ENCODE data around the gene PLXNA2.

DNA sequence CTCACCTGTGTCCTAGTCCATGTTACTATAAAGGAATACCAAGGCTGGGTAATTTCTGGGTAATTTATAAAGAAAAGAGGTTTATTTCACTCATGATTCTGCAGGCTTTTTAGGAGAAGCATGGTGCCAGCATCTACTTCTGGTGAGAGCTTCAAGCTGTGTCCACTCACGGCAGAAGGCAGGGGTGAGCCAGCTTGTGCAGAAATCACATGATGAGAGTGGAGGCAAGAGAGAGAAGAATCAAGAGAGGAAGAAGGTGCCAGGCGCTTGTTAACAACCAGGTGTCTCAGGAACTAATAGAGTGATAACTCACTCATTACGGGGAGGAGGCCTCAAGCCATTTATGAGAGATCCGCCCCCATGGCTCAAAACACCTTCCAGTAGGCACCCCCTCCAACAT, 265.7 kb downstream of the PLXNA2 start:
- no peak for TF ChIP-seq REST (IDR thresholded peaks at IDR 0.05)
- TF ChIP-seq CTCF (IDR thresholded peaks at IDR 0.05) = no peak
- TF ChIP-seq ELK1 (IDR thresholded peaks at IDR 0.05; ENCODE audit: low read depth, low read length) = no peak
- no peak for TF ChIP-seq JUNB (IDR thresholded peaks at IDR 0.05)
- no peak for TF ChIP-seq SMC3 (IDR thresholded peaks at IDR 0.05)
- no peak for TF ChIP-seq KDM5A (IDR thresholded peaks at IDR 0.05)
- TF ChIP-seq, protein P1, sequence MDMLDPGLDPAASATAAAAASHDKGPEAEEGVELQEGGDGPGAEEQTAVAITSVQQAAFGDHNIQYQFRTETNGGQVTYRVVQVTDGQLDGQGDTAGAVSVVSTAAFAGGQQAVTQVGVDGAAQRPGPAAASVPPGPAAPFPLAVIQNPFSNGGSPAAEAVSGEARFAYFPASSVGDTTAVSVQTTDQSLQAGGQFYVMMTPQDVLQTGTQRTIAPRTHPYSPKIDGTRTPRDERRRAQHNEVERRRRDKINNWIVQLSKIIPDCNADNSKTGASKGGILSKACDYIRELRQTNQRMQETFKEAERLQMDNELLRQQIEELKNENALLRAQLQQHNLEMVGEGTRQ (IDR thresholded peaks at IDR 0.05) = no peak
- no peak for TF ChIP-seq MYC (IDR thresholded peaks at IDR 0.05; ENCODE audit: borderline replicate concordance, low read length)
- TF ChIP-seq ESRRA (IDR thresholded peaks at IDR 0.05; ENCODE audit: borderline replicate concordance, low read length) = no peak
- no peak for TF ChIP-seq JUN (IDR thresholded peaks at IDR 0.05)
- TF ChIP-seq POLR2A (IDR thresholded peaks at IDR 0.05; ENCODE audit: low read length) = no peak
- TF ChIP-seq POLR2AphosphoS2 (conservative IDR thresholded peaks at IDR 0.05; ENCODE audit: low read length) = no peak
- TF ChIP-seq EP300 (IDR thresholded peaks at IDR 0.05) = no peak
